Liver (tissue), 9 donors: ENCODE results near the gene ATP10A. TPM values are rescaled to one million over a fixed set of nuclear protein-coding genes. Genes with fewer than 3 reads are reported as not detected.

Source experiments
- DNase-seq: peaks from one replicate; pipeline ENCODE4 v3.0.0-alpha.2; 2017; ENCODE audit warnings: low spot score
- H3K27ac ChIP-seq, 2 donors: one replicate each; pipeline ENCODE4 v1.7.0; 2013; ENCODE audit warnings: inconsistent platforms in 2 of 2, low read length in 2 of 2, control low read depth in 1 of 2, low read depth in 1 of 2, mild to moderate bottlenecking in 1 of 2
- H3K27me3 ChIP-seq, 4 donors: one replicate each; pipeline versions ENCODE4 v1.6.1 to v1.7.0; 2013; ENCODE audit warnings: low read length in 3 of 4, inconsistent platforms in 1 of 4, mild to moderate bottlenecking in 1 of 4, moderate library complexity in 1 of 4; ENCODE audit not compliant: control insufficient read depth in 4 of 4, insufficient read depth in 4 of 4
- H3K36me3 ChIP-seq, 4 donors: one replicate each; pipeline versions ENCODE4 v1.6.1 to v1.7.0; 2013; ENCODE audit warnings: low read length in 3 of 4, mild to moderate bottlenecking in 3 of 4, low read depth in 1 of 4, moderate library complexity in 1 of 4; ENCODE audit not compliant: control insufficient read depth in 4 of 4, insufficient read depth in 3 of 4
- H3K4me1 ChIP-seq, 4 donors: one replicate each; pipeline versions ENCODE4 v1.6.1 to v1.7.0; 2013; ENCODE audit warnings: low read length in 3 of 4, mild to moderate bottlenecking in 3 of 4, moderate library complexity in 1 of 4; ENCODE audit not compliant: control insufficient read depth in 4 of 4, insufficient read depth in 4 of 4
- H3K4me3 ChIP-seq, 3 donors: one replicate each; pipeline versions ENCODE4 v1.6.1 to v1.7.0; 2013; ENCODE audit warnings: low read length in 3 of 3, control low read depth in 1 of 3, low read depth in 1 of 3, mild to moderate bottlenecking in 1 of 3
- H3K9ac ChIP-seq, 2 donors: one replicate each; pipeline ENCODE4 v1.7.0; 2013; ENCODE audit warnings: low read length in 2 of 2, mild to moderate bottlenecking in 2 of 2, moderate library complexity in 2 of 2, control low read depth in 1 of 2, low read depth in 1 of 2
- H3K9me3 ChIP-seq, 4 donors: one replicate each; pipeline versions ENCODE4 v1.6.1 to v1.7.0; 2013; ENCODE audit warnings: low read length in 3 of 4; ENCODE audit not compliant: control insufficient read depth in 4 of 4
- EGR1 ChIP-seq, 2 donors: IDR thresholded peaks; 2 replicates each; pipeline ENCODE4 v1.6.1; 2016 to 2018; ENCODE audit warnings: antibody characterized with exemption in 2 of 2, low read depth in 2 of 2
- FOXA1 ChIP-seq: IDR thresholded peaks from 2 replicates; pipeline ENCODE4 v1.6.1; 2016; ENCODE audit warnings: antibody characterized with exemption
- FOXA2 ChIP-seq: IDR thresholded peaks from 2 replicates; pipeline ENCODE4 v1.6.1; 2016; ENCODE audit warnings: antibody characterized with exemption
- GABPA ChIP-seq, 2 donors: IDR thresholded peaks in 1 of 2; conservative IDR thresholded peaks in 1 of 2; 2 replicates each; pipeline ENCODE4 v1.6.1; 2016; ENCODE audit warnings: antibody characterized with exemption in 2 of 2, mild to moderate bottlenecking in 1 of 2, moderate library complexity in 1 of 2
- HNF4G ChIP-seq: IDR thresholded peaks from 2 replicates; pipeline ENCODE4 v1.6.1; 2016; ENCODE audit warnings: antibody characterized with exemption
- JUND ChIP-seq, 2 donors: IDR thresholded peaks; 2 replicates each; pipeline ENCODE4 v1.6.1; 2016; ENCODE audit warnings: antibody characterized with exemption in 2 of 2
- NR2F2 ChIP-seq: IDR thresholded peaks from 2 replicates; pipeline ENCODE4 v1.6.1; 2016; ENCODE audit warnings: antibody characterized with exemption
- RAD21 ChIP-seq, 2 donors: IDR thresholded peaks; 2 replicates each; pipeline ENCODE4 v1.6.1; 2016; ENCODE audit warnings: antibody characterized with exemption in 2 of 2, mild to moderate bottlenecking in 2 of 2
- RXRA ChIP-seq, 2 donors: IDR thresholded peaks; 2 replicates each; pipeline ENCODE4 v1.6.1; 2017 to 2018; ENCODE audit warnings: antibody characterized with exemption in 2 of 2, mild to moderate bottlenecking in 1 of 2
- SP1 ChIP-seq: IDR thresholded peaks from 2 replicates; pipeline ENCODE4 v1.6.1; 2018; ENCODE audit warnings: antibody characterized with exemption, mild to moderate bottlenecking
- TAF1 ChIP-seq: conservative IDR thresholded peaks from 2 replicates; pipeline ENCODE4 v1.6.1; 2016; ENCODE audit warnings: antibody characterized with exemption, mild to moderate bottlenecking
- YY1 ChIP-seq: IDR thresholded peaks from 2 replicates; pipeline ENCODE4 v1.6.1; 2016; ENCODE audit warnings: antibody characterized with exemption, mild to moderate bottlenecking
- WGBS: extraction: QIAGEN DNeasy Blood & Tissue Kit; methylation state at CpG from one replicate; pipeline ENCODE4 v1.1.7; 2013; 5-methylcytosine and 5-hydroxymethylcytosine counted together
- polyA plus RNA-seq, 2 donors: library from polyadenylated mRNA; stranded (reverse) in 1 of 2; unstranded in 1 of 2; fragments of 200-250 nt in 1 of 2; fragments of >200 nt in 1 of 2; fragmentation: Nextera tagmentation in 1 of 2; extraction: Ambion mirVana in 1 of 2; gene quantifications; one replicate each; pipeline versions ENCODE4 v1.2.1 to v1.2.3, GENCODE V29; 2013 to 2015
- total RNA-seq, 2 donors: library from RNA; depleted of rRNA; stranded (reverse); fragments of >200 nt; gene quantifications; one replicate each; pipeline ENCODE4 v1.2.3, GENCODE V29; 2014
- TF ChIP-seq, protein P1 (sequence below): IDR thresholded peaks from 2 replicates; pipeline ENCODE4 v1.6.1; 2016; ENCODE audit warnings: antibody characterized with exemption
- TF ChIP-seq, protein P2 (sequence below): IDR thresholded peaks from 2 replicates; pipeline ENCODE4 v1.6.1; 2016; ENCODE audit warnings: antibody characterized with exemption
- TF ChIP-seq, protein P3 (sequence below): fragments of 150-350 bp; IDR thresholded peaks from 2 replicates; pipeline ENCODE4 v1.5.1; 2017; ENCODE audit warnings: improper control_type of control experiment, low read depth, low read length; ENCODE audit not compliant: missing input control
- TF ChIP-seq, protein P4 (sequence below): IDR thresholded peaks from 2 replicates; pipeline ENCODE4 v1.6.1; 2016; ENCODE audit warnings: antibody characterized with exemption, mild to moderate bottlenecking
- TF ChIP-seq, protein P5 (sequence below): IDR thresholded peaks from 2 replicates; pipeline ENCODE4 v1.6.1; 2016; ENCODE audit warnings: antibody characterized with exemption
- donor health status: healthy.
- donor health status: healthy.
- donor health status: healthy.
- donor health status: healthy.
- donor health status: healthy.

ATP10A gene
- total and polyA plus RNA-seq, 4 donors, result 0.22 to 1.8 (median 0.39) TPM

DNA sequence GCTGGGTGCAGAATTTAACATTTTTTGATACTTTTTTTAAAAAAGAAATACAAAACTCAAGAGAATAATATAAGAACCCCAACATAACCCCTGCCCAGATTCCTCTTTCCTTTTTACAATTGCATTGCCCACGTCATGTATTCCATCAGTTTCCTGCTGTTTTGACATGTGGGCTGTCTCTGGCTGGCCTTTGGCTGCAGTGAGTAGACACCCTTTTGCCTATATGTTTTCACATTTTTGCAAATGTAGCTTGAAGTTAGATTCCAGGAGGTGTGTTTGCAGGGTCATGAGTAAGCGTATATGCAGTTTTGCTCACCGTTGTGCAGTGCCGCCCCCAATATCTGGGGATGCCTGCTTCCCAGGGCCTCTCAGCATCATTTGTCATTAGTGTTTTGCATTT, 28.0 kb upstream of the ATP10A start:
- no peak for DNase-seq
- Histone ChIP-seq H3K9me3 (no peaks in the 10 kb centered on the region), H3K27ac (no peak overlapping the region), H3K36me3 (no peaks in the 10 kb centered on the region), H3K27me3 (peaks cover 0 to 4% (median 0%) of the 10 kb centered on the region in 4 donors), H3K9ac (no peak overlapping the region), H3K4me3 (no peak overlapping the region), H3K4me1 (no peaks in the 10 kb centered on the region)
- TF ChIP-seq GABPA (IDR thresholded peaks at IDR 0.05 in 1 of 2, conservative IDR thresholded peaks at IDR 0.05 in 1 of 2) (no peak), JUND (IDR thresholded peaks at IDR 0.05) (no peak), TAF1 (no peak), HNF4G (no peak), SP1 (no peak), EGR1 (IDR thresholded peaks at IDR 0.05; ENCODE audit: low read depth in 2 of 2) (no peak), RAD21 (IDR thresholded peaks at IDR 0.05) (no peak), RXRA (IDR thresholded peaks at IDR 0.05) (no peak), FOXA2 (no peak), FOXA1 (no peak)
- TF ChIP-seq, protein P1, sequence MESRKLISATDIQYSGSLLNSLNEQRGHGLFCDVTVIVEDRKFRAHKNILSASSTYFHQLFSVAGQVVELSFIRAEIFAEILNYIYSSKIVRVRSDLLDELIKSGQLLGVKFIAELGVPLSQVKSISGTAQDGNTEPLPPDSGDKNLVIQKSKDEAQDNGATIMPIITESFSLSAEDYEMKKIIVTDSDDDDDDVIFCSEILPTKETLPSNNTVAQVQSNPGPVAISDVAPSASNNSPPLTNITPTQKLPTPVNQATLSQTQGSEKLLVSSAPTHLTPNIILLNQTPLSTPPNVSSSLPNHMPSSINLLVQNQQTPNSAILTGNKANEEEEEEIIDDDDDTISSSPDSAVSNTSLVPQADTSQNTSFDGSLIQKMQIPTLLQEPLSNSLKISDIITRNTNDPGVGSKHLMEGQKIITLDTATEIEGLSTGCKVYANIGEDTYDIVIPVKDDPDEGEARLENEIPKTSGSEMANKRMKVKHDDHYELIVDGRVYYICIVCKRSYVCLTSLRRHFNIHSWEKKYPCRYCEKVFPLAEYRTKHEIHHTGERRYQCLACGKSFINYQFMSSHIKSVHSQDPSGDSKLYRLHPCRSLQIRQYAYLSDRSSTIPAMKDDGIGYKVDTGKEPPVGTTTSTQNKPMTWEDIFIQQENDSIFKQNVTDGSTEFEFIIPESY, result no peak
- TF ChIP-seq, protein P2, sequence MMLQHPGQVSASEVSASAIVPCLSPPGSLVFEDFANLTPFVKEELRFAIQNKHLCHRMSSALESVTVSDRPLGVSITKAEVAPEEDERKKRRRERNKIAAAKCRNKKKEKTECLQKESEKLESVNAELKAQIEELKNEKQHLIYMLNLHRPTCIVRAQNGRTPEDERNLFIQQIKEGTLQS, result no peak
- TF ChIP-seq, protein P3, sequence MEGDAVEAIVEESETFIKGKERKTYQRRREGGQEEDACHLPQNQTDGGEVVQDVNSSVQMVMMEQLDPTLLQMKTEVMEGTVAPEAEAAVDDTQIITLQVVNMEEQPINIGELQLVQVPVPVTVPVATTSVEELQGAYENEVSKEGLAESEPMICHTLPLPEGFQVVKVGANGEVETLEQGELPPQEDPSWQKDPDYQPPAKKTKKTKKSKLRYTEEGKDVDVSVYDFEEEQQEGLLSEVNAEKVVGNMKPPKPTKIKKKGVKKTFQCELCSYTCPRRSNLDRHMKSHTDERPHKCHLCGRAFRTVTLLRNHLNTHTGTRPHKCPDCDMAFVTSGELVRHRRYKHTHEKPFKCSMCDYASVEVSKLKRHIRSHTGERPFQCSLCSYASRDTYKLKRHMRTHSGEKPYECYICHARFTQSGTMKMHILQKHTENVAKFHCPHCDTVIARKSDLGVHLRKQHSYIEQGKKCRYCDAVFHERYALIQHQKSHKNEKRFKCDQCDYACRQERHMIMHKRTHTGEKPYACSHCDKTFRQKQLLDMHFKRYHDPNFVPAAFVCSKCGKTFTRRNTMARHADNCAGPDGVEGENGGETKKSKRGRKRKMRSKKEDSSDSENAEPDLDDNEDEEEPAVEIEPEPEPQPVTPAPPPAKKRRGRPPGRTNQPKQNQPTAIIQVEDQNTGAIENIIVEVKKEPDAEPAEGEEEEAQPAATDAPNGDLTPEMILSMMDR, result no peak
- TF ChIP-seq, protein P4, sequence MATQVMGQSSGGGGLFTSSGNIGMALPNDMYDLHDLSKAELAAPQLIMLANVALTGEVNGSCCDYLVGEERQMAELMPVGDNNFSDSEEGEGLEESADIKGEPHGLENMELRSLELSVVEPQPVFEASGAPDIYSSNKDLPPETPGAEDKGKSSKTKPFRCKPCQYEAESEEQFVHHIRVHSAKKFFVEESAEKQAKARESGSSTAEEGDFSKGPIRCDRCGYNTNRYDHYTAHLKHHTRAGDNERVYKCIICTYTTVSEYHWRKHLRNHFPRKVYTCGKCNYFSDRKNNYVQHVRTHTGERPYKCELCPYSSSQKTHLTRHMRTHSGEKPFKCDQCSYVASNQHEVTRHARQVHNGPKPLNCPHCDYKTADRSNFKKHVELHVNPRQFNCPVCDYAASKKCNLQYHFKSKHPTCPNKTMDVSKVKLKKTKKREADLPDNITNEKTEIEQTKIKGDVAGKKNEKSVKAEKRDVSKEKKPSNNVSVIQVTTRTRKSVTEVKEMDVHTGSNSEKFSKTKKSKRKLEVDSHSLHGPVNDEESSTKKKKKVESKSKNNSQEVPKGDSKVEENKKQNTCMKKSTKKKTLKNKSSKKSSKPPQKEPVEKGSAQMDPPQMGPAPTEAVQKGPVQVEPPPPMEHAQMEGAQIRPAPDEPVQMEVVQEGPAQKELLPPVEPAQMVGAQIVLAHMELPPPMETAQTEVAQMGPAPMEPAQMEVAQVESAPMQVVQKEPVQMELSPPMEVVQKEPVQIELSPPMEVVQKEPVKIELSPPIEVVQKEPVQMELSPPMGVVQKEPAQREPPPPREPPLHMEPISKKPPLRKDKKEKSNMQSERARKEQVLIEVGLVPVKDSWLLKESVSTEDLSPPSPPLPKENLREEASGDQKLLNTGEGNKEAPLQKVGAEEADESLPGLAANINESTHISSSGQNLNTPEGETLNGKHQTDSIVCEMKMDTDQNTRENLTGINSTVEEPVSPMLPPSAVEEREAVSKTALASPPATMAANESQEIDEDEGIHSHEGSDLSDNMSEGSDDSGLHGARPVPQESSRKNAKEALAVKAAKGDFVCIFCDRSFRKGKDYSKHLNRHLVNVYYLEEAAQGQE, result no peak
- 87% methylated on average over 4 of the region's 4 CpGs for WGBS

DNA sequence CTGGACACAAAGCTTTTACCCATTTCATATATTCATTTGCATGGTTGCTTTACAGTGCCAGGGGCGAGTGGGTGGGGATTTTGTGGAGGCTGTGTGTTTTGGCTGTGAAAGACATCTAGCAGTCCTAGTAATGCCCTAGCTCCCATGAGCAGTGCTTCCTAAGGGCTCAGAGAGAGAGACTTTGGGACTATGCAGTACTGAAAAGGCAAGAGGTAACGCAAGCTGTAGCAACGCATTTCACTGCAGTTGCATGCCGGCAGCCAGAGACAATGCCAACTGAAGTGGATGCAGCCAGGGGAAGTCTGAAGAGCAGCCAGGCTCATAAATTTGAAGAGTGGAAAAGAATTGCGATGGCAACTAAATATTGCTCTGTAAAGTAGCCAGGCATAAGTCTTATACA, 27.4 kb upstream of the ATP10A start:
- WGBS, result 82% methylated on average over 5 of the region's 5 CpGs
- no peak for DNase-seq

More for the DNA sequence above, 27.4 kb upstream of the ATP10A start:
- Histone ChIP-seq H3K4me1 (no peaks in the 10 kb centered on the region), H3K27ac (no peak overlapping the region), H3K4me3 (no peak overlapping the region), H3K27me3 (peaks cover 0 to 4% (median 0%) of the 10 kb centered on the region in 4 donors), H3K9me3 (no peaks in the 10 kb centered on the region), H3K9ac (no peak overlapping the region), H3K36me3 (no peaks in the 10 kb centered on the region)
- TF ChIP-seq, protein P4, result no peak
- TF ChIP-seq, protein P5, sequence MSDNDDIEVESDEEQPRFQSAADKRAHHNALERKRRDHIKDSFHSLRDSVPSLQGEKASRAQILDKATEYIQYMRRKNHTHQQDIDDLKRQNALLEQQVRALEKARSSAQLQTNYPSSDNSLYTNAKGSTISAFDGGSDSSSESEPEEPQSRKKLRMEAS, result no peak
- TF ChIP-seq JUND (IDR thresholded peaks at IDR 0.05), result no peak
- TF ChIP-seq RAD21 (IDR thresholded peaks at IDR 0.05), result no peak
- TF ChIP-seq RXRA (IDR thresholded peaks at IDR 0.05), result no peak
- no peak for TF ChIP-seq FOXA2
- TF ChIP-seq YY1, result no peak
- TF ChIP-seq TAF1, result no peak
- no peak for TF ChIP-seq NR2F2
